NCI-H1092 treated with DMSO at 0.1 percent for 48 hours (cell line): ENCODE data around the gene NAALADL2.

Source experiments
- DNase-seq: peaks from one replicate; lab custom pipeline; 2025; lab: John Stamatoyannopoulos, UW

The NAALADL2 gene

GRCh38 chr3:174859114-174859735, at the start of gene NAALADL2:
NAALADL2 (plus strand) TSS chr3:174859334.
- DNase-seq: peak; percentile 7

DNA sequence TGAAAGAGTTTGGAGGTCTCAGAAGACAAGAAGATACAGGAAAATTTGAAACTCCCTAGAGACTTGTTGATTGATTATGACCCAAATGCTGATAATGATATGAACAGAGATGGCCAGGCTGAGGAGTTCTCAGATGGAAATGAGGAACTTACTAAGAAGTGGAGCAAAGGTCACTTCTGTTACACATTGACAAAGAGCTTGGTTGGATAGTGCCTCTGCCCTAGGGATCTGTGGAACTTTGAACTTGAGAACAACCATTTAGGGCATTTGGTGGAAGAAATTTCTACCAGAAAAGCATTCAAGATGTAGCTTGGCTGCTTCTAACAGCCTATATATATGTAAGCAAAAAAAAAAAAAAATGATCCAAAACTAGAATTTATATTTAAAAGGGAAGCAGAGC, 48.9 kb upstream of the NAALADL2 start:
- no peak for DNase-seq

- no peak for DNase-seq
Measured at GRCh38 chr3:174812172-174812862, 46.8 kb upstream of the NAALADL2 start.

DNA sequence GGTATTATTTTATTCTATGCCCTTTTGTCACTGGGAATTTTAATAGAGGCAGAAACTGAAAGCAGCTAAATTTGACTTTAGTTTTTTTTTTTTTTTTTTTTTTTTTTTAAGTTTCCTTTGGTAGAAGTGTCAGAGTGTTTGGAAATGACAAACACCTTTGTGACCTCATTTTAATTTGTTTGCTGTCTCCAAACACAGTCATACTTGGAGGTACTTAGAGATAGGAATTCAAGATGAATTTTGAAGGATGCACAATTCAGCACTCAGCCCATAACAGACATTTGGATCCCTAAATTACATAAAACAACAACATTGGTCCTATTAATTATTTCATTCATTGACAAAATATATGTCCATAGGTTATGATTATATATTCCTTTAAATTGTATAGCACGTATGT, 43.4 kb upstream of the NAALADL2 start:
- DNase-seq: no peak

DNA sequence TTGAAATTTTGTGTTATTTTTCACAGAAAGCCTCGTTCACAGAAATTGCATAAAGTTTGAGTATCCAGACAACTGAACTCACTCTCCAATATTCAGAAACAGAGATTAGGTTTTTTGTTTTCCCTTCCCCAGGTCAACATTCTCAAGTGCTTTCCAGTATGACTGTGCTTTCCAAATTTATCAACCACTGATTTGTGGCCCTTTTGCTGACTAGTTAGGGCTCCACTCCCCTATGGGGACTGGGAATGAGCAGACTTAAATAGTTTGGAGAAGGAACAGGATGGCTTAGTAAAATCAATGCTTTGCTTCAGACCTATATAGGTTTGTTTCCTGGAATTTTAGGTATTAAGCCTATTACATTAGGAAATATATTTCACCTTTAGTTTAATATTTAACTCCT, 38.2 kb upstream of the NAALADL2 start:
- no peak for DNase-seq

DNA sequence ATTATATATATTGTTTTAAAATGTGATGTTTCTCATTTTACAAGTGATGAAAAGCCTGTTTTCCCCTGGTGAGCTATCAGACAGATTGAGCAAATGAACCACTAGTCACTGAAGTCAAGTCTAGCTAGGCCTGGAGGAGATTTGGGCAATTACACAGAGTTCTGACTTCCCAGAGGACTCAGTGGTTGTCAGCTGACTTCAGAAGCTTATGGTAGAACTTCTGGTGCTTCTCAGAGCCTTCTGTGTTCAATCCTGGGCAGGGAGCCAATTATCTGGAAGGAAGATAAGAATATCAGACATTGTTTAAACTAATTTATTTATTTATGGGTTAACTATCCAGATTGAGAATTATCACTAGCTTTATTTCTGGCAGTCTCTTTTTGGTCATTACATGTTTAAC, 37.7 kb upstream of the NAALADL2 start:
- DNase-seq: no peak

- no peak for DNase-seq
Measured at GRCh38 chr3:174822320-174822719, 36.8 kb upstream of the NAALADL2 start.

DNA sequence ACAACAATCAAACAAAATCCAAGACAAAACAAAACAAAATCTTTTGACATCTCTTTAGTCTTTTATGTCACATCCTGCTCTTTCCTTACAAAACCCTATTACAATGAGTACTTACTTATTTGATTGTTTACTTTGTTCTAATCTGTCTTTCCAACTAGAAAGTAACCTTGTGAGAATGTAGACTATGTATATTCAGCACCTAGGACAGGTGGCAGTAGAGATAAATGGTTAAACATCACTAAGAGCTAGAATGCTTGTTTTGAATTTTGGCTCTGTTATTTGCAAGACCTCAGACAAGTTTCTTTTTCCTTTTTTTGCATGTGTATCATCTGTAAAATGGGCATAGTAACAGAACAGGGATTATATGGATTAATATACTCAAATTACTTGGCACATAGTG, 33.1 kb upstream of the NAALADL2 start:
- no peak for DNase-seq

GRCh38 chr3:174844746-174845145, 14.4 kb upstream of the NAALADL2 start:
- no peak for DNase-seq

GRCh38 chr3:174846055-174846454, 13.1 kb upstream of the NAALADL2 start:
- no peak for DNase-seq

- DNase-seq: no peak
Measured at GRCh38 chr3:174854987-174855386, 4.1 kb upstream of the NAALADL2 start.

DNA sequence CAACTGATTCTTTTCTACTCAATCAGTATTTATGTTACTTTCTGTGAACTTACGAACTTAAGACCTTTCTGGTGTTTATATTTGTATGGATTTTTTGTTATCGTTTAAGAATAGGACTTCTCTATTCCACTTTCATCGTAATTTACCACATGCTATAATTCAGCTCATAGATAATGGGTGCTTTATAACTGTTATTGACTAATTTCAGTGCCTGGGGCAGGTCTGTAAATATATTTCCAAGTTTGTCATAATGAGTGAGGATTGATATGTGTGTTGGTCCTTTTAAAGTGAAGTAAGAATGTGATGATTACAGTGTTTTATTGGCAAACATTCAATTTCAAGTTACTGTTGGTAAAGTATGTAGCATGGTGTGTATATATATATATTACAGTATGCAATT, 1.8 kb upstream of the NAALADL2 start:
- DNase-seq: no peak

- DNase-seq: no peak
Measured at GRCh38 chr3:174858353-174858752, 781 bp upstream of the NAALADL2 start.

- peak; percentile 48 for DNase-seq
Measured at GRCh38 chr3:174859756-174860155, 622 bp downstream of the NAALADL2 start.

- peak; percentile 31 for DNase-seq
Measured at GRCh38 chr3:174862101-174862500, 3.0 kb downstream of the NAALADL2 start.

- DNase-seq: no peak
Measured at GRCh38 chr3:174862666-174863065, 3.5 kb downstream of the NAALADL2 start.

DNA sequence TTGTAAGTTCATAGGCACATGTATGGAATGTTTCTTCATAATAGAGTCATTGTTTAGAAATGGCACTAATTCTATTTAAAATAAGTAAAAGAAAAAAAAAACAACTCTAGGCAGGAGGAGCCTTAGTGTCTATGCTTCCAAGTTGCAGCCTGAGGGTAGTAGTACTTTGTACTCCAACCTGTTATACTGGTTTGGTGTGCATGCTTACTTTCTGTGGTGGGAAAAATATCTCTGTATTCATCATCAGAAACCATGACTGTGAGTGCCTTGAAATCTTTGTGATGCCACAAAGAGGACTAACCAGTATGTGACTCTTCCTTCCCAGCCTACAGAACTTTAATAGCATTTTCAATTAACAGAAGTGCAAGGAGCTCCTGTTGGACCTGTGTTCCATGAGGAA, 4.4 kb downstream of the NAALADL2 start:
- DNase-seq: no peak

GRCh38 chr3:174869448-174869847, 10.3 kb downstream of the NAALADL2 start:
- DNase-seq: no peak

DNA sequence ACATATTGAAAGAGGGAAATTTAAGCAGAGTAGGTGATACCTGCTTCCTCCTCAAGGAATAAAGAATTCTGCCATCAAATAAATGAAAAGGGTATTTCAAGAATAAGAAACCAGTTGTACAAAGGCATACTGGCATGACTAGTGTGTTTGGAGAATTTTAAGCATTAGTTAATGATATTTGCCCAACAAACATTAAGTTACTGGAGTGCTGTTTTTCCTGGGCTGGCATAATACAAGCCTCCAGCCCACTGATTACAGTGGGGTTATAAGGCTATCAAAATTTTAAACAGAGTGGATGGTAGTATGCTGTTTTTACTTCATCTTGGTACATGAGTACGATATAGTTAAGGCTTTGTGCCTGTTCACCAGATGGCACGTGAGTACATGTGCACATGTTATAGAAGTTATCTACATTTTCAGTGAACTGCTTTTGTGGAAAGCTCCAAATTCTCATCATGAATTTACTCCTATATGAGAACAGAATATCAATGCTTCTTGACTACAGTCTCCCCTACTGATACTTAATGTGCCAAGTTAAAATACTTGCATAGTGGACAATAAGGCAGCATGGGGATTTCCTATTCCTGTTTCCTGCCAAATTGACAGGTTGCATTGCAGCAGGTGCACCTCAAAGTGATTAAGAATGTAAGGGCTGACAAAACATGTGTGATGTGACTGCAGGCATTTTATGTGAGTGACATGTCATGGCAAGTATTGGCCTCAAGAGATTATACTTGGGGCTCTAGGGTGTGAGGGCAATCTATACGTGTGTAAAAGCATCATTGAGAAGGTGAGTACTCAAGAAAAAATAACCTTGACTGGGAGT, 14.9 kb downstream of the NAALADL2 start:
- peak; percentile 9 for DNase-seq

- no peak for DNase-seq
Measured at GRCh38 chr3:174882789-174883188, 23.7 kb downstream of the NAALADL2 start.

DNA sequence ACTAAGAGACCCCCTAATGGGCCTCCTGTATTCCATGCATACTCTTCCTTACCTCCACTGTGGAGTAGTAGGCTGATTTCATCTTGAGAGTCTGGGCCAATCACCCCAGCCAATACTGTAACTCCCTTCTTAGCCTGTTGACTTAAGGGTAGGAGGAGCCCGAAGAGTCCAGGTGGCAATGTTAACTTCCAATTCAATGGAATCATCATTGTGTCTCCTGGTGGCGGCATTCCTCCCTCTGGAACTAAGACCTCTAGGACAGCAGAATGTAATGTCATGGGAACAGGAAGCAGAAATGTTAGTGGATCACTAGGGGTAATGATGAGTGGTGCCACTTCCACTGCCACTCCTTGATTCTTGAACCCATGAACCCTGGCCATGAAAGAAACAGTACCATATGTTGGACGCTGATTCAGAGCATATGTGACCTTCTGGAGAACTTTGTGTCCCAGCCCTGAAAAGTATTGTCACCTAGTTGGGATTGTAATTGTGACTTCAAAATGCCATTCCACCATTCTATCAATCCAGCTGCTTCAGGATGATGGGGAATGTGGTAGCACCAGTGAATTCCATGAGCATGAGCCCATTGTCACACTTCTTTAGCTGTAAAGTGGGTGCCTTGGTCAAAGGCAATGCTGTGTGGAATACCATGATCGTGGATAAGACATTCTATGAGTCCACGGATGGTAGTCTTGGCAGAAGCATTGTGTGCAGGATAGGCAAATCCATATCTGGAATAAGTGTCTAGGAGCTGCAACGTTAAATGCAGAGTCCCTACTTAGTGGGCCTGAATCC, 24.9 kb downstream of the NAALADL2 start:
- DNase-seq: no peak
